H9 (cell line): ENCODE measurements around the gene RITA1. TPM values are rescaled to one million over a fixed set of nuclear protein-coding genes. Genes with fewer than 3 reads are reported as not detected.

Source experiments
- DNase-seq: peaks from one replicate; pipeline ENCODE4 v3.0.0-alpha.2; 2017
- H2AFZ ChIP-seq: one replicate; pipeline ENCODE4 v1.6.1; 2013; ENCODE audit warnings: mild to moderate bottlenecking, low read length, control low read depth, moderate library complexity
- H2AK5ac ChIP-seq: 2 replicates; pipeline ENCODE4 v1.6.1; 2013; ENCODE audit warnings: low read length, control low read depth, mixed read lengths; ENCODE audit not compliant: insufficient read length
- H2BK120ac ChIP-seq: one replicate; pipeline ENCODE4 v1.6.1; 2013; ENCODE audit warnings: low read depth, mild to moderate bottlenecking, low read length, control low read depth, inconsistent platforms; ENCODE audit not compliant: poor library complexity, severe bottlenecking
- H2BK12ac ChIP-seq: 2 replicates; pipeline ENCODE4 v1.6.1; 2013; ENCODE audit warnings: low read length, control low read depth, mixed read lengths, low read depth; ENCODE audit not compliant: insufficient read length
- H2BK15ac ChIP-seq: 2 replicates; pipeline ENCODE4 v1.6.1; 2013; ENCODE audit warnings: low read depth, low read length, control low read depth
- H2BK20ac ChIP-seq: one replicate; pipeline ENCODE4 v1.6.1; 2013; ENCODE audit warnings: low read depth, mild to moderate bottlenecking, low read length, control low read depth, inconsistent platforms; ENCODE audit not compliant: poor library complexity, severe bottlenecking
- H2BK5ac ChIP-seq: 2 replicates; pipeline ENCODE4 v1.6.1; 2013; ENCODE audit warnings: low read length, control low read depth, mixed read lengths; ENCODE audit not compliant: insufficient read length
- H3K14ac ChIP-seq: 2 replicates; pipeline ENCODE4 v1.6.1; 2013; ENCODE audit warnings: low read length, control low read depth; ENCODE audit not compliant: insufficient read depth
- H3K18ac ChIP-seq: 2 replicates; pipeline ENCODE4 v1.6.1; 2013; ENCODE audit warnings: low read depth, mild to moderate bottlenecking, mixed read lengths, low read length, control low read depth; ENCODE audit not compliant: insufficient read length
- H3K23ac ChIP-seq: 2 replicates; pipeline ENCODE4 v1.6.1; 2013; ENCODE audit warnings: low read length, control low read depth, mixed read lengths, low read depth; ENCODE audit not compliant: insufficient read length
- H3K23me2 ChIP-seq: 2 replicates; pipeline ENCODE4 v1.6.1; 2013; ENCODE audit warnings: low read depth, mild to moderate bottlenecking, mixed read lengths, low read length, control low read depth; ENCODE audit not compliant: insufficient read length, poor library complexity, severe bottlenecking
- H3K27ac ChIP-seq: 2 replicates; pipeline ENCODE4 v1.5.1; 2013; ENCODE audit warnings: low read length, control low read depth, mixed read lengths, low read depth; ENCODE audit not compliant: insufficient read length
- H3K27me3 ChIP-seq: 2 replicates; pipeline ENCODE4 v1.6.1; 2013; ENCODE audit warnings: low read length, control low read depth, inconsistent platforms; ENCODE audit not compliant: insufficient read depth
- H3K4ac ChIP-seq: 2 replicates; pipeline ENCODE4 v1.6.1; 2013; ENCODE audit warnings: low read depth, mild to moderate bottlenecking, control low read depth, inconsistent platforms, low read length, moderate library complexity
- H3K4me1 ChIP-seq: 2 replicates; pipeline ENCODE4 v1.6.1; 2013; ENCODE audit warnings: low read length, control low read depth, inconsistent platforms; ENCODE audit not compliant: insufficient read depth
- H3K4me2 ChIP-seq: 2 replicates; pipeline ENCODE4 v1.6.1; 2013; ENCODE audit warnings: low read length, control low read depth, mixed read lengths; ENCODE audit not compliant: insufficient read length, insufficient read depth
- H3K56ac ChIP-seq: 2 replicates; pipeline ENCODE4 v1.6.1; 2013; ENCODE audit warnings: low read depth, mild to moderate bottlenecking, mixed read lengths, low read length, control low read depth; ENCODE audit not compliant: insufficient read length
- H3K79me1 ChIP-seq: 2 replicates; pipeline ENCODE4 v1.6.1; 2013; ENCODE audit warnings: low read depth, mild to moderate bottlenecking, moderate library complexity, low read length, control low read depth, inconsistent platforms; ENCODE audit not compliant: insufficient read depth, poor library complexity, severe bottlenecking
- H3K79me2 ChIP-seq: 2 replicates; pipeline ENCODE4 v1.6.1; 2013; ENCODE audit warnings: low read length, control low read depth, inconsistent platforms; ENCODE audit not compliant: insufficient read depth
- H3K9ac ChIP-seq: 2 replicates; pipeline ENCODE4 v1.6.1; 2013; ENCODE audit warnings: low read length, control low read depth, mixed read lengths; ENCODE audit not compliant: insufficient read length; ENCODE audit errors: extremely low read depth
- H3K9me3 ChIP-seq: one replicate; pipeline ENCODE4 v1.6.1; 2013; ENCODE audit warnings: low read depth, low read length, inconsistent platforms; ENCODE audit not compliant: control insufficient read depth
- H3T11ph ChIP-seq: one replicate; pipeline ENCODE4 v1.6.1; 2013; ENCODE audit warnings: mild to moderate bottlenecking, low read length, control low read depth, inconsistent platforms
- H4K20me1 ChIP-seq: one replicate; pipeline ENCODE4 v1.6.1; 2013; ENCODE audit not compliant: control insufficient read depth, insufficient read length, insufficient read depth
- H4K5ac ChIP-seq: 2 replicates; pipeline ENCODE4 v1.6.1; 2013; ENCODE audit warnings: low read depth, mild to moderate bottlenecking, mixed read lengths, low read length, control low read depth; ENCODE audit not compliant: insufficient read length
- H4K8ac ChIP-seq: replicated peaks from 2 replicates; pipeline ENCODE4 v1.6.1; 2013; ENCODE audit warnings: low read length, control low read depth, mixed read lengths, low read depth; ENCODE audit not compliant: insufficient read length
- H4K91ac ChIP-seq: 2 replicates; pipeline ENCODE4 v1.6.1; 2013; ENCODE audit warnings: low read depth, mild to moderate bottlenecking, moderate library complexity, mixed read lengths, low read length, control low read depth; ENCODE audit not compliant: insufficient read length
- H3K27ac Mint-ChIP-seq, 3 experiments: 2 replicates in 2 of 3; 3 replicates in 1 of 3; pipeline ENCODE4 v1.8.0; 2020 to 2021; ENCODE audit warnings: mixed read lengths in 3 of 3, mild to moderate bottlenecking in 1 of 3, moderate library complexity in 1 of 3
- H3K27me3 Mint-ChIP-seq: 2 replicates; pipeline ENCODE4 v1.8.0; 2021; ENCODE audit warnings: low read depth, mild to moderate bottlenecking, moderate library complexity, mixed read lengths
- H3K36me3 Mint-ChIP-seq, 3 experiments: 2 replicates in 2 of 3; 3 replicates in 1 of 3; pipeline ENCODE4 v1.8.0; 2020 to 2021; ENCODE audit warnings: low read depth in 3 of 3, mixed read lengths in 3 of 3; ENCODE audit not compliant: insufficient read depth in 1 of 3
- H3K4me1 Mint-ChIP-seq, 2 experiments: 2 replicates each; pipeline ENCODE4 v1.8.0; 2020; ENCODE audit warnings: mixed read lengths in 2 of 2
- H3K4me3 Mint-ChIP-seq, 2 experiments: 2 replicates in 1 of 2; 3 replicates in 1 of 2; pipeline ENCODE4 v1.8.0; 2020 to 2021; ENCODE audit warnings: mild to moderate bottlenecking in 2 of 2, mixed read lengths in 2 of 2, moderate library complexity in 1 of 2
- H3K9me3 Mint-ChIP-seq, 2 experiments: 2 replicates in 1 of 2; 3 replicates in 1 of 2; pipeline ENCODE4 v1.8.0; 2020; ENCODE audit warnings: mild to moderate bottlenecking in 2 of 2, mixed read lengths in 2 of 2, moderate library complexity in 1 of 2
- WGBS: extraction: QIAGEN DNeasy Blood & Tissue Kit; methylation state at CpG from one replicate; pipeline ENCODE4 v1.1.7; 2013; ENCODE audit warnings: missing lambda C conversion rate, low lambda C conversion rate, mixed read lengths; ENCODE audit not compliant: insufficient read length; ENCODE audit errors: extremely low coverage; 5-methylcytosine and 5-hydroxymethylcytosine counted together
- total RNA-seq: library from RNA; stranded (reverse); gene quantifications from 2 replicates; pipeline ENCODE4 v1.2.1, GENCODE V29; 2021
- TF ChIP-seq, protein P1 (sequence below): fragments of 200-600 bp; sonication (generic); conservative IDR thresholded peaks from 3 replicates; pipeline ENCODE4 v1.8.0; 2021; ENCODE audit warnings: antibody characterized with exemption, mild to moderate bottlenecking

RITA1 gene
- total RNA-seq, 1 experiment from 2014 or later: 26.1 TPM

DNA sequence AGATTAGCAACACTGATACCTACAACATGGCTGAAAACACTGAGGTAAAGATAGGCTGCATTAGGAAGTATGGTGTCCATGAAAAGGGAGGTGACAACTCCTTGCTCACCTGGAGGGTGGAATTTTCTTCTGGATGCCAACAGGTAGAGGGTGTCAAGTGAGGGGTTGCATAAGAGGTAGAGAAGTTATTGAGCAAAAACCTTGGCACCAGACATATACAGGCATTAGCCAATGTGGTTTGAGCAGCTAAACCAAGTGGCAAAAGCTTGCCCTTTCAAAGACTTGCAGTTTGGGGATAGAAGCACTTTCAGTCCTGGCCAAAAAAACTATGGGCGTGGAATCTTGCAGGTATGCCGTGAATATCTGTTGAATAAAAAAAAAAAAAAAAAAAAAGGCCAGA, 3.8 kb downstream of the RITA1 start:
- Histone ChIP-seq H3K56ac (no peak overlapping the region), H3K4me1 (no peaks in the 10 kb centered on the region), H3K4ac (no peak overlapping the region), H3K27me3 (no peaks in the 10 kb centered on the region), H3K23me2 (peaks cover 8% of the 10 kb centered on the region), H4K8ac (no peak overlapping the region), H2AFZ (no peak overlapping the region), H2BK5ac (no peak overlapping the region), H2BK120ac (no peak overlapping the region), H2BK20ac (no peak overlapping the region), H4K91ac (no peak overlapping the region), H3T11ph (no peak overlapping the region), H3K4me2 (no peak overlapping the region), H3K23ac (no peak overlapping the region), H2BK12ac (no peak overlapping the region), H4K20me1 (no peaks in the 10 kb centered on the region), H3K9me3 (no peaks in the 10 kb centered on the region), H3K14ac (no peak overlapping the region), H4K5ac (no peak overlapping the region), H3K79me1 (peaks cover 10% of the 10 kb centered on the region), H2BK15ac (no peak overlapping the region), H3K79me2 (peaks cover 5% of the 10 kb centered on the region; the same call in 1 of the 2 replicates), H3K27ac (no peak overlapping the region), H3K9ac (no peak overlapping the region), H2AK5ac (no peak overlapping the region), H3K18ac (no peak overlapping the region)
- Mint-ChIP-seq H3K4me1 (peaks cover 15 to 27% of the 10 kb centered on the region in 2 experiments), H3K27me3 (no peaks in the 10 kb centered on the region), H3K36me3 (peaks cover 32 to 54% (median 46%) of the 10 kb centered on the region in 3 experiments), H3K4me3 (no peak overlapping the region; a peak in 1 of 5 replicates), H3K9me3 (no peaks in the 10 kb centered on the region), H3K27ac (no peak overlapping the region)
- no CpG with 5 or more reads among the region's 2 CpGs for WGBS
- DNase-seq: no peak
- TF ChIP-seq, protein P1, sequence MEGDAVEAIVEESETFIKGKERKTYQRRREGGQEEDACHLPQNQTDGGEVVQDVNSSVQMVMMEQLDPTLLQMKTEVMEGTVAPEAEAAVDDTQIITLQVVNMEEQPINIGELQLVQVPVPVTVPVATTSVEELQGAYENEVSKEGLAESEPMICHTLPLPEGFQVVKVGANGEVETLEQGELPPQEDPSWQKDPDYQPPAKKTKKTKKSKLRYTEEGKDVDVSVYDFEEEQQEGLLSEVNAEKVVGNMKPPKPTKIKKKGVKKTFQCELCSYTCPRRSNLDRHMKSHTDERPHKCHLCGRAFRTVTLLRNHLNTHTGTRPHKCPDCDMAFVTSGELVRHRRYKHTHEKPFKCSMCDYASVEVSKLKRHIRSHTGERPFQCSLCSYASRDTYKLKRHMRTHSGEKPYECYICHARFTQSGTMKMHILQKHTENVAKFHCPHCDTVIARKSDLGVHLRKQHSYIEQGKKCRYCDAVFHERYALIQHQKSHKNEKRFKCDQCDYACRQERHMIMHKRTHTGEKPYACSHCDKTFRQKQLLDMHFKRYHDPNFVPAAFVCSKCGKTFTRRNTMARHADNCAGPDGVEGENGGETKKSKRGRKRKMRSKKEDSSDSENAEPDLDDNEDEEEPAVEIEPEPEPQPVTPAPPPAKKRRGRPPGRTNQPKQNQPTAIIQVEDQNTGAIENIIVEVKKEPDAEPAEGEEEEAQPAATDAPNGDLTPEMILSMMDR: no peak
